NCI-H2107 treated with DMSO at 0.1 percent for 48 hours (cell line): ENCODE results near the gene CXCL6.

Experiments used
- DNase-seq: peaks from one replicate; lab custom pipeline; 2025; ENCODE audit not compliant: unreplicated experiment; lab: John Stamatoyannopoulos, UW

Gene CXCL6

DNA sequence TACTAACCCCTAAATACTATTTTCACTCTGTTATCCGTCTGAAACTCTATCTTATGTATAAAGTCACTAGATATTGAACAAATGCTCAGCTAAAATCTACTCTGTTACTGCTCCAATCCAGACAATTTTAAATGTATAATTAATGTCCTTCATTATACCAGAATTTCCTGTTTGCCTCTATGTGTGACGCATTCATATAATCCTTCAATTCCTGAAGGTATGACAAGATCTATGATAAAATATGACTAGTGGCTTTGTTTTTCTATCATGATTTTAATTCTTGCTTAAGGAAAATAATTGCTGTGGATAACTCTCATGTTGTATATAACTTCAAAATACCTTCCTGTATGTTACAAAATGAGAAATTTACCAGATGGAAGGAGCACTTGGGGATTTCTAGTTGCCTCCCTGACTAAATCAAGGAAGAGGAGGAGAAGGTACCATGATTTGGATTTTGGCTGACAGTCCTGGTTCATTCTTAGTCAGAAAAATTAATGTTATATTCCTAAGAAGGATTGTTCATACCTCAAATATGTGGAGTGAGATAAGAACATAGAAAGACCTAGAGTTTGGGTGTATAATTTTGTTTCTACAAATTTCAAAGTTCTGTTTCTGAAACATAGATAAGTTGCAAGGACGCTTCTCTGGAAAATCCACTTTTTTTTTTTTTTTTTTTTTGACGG, 4.9 kb downstream of the CXCL6 start:
- DNase-seq = no peak

- DNase-seq = no peak
Observed at GRCh38 chr4:73842696-73843095, 6.2 kb downstream of the CXCL6 start.

DNA sequence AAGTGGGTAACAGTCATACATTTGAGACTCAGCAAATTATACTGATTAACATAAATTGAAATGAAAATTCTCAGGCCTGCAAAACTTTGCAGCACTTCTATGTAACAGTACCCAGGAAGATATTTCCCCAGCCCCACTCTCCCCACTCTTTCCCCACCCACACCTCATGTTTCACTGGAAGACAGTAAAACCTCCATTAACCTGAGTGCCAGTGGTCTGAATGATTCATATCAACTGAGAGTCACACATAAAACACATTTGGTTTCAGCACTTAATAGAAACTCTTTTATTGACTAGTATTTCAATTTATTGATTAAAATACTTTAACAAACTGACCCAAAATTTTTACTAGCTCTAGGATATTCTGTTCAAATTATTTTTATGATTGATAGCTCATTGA, 6.9 kb downstream of the CXCL6 start:
- DNase-seq = no peak

- no peak for DNase-seq
Observed at GRCh38 chr4:73844345-73844744, 7.9 kb downstream of the CXCL6 start.

DNA sequence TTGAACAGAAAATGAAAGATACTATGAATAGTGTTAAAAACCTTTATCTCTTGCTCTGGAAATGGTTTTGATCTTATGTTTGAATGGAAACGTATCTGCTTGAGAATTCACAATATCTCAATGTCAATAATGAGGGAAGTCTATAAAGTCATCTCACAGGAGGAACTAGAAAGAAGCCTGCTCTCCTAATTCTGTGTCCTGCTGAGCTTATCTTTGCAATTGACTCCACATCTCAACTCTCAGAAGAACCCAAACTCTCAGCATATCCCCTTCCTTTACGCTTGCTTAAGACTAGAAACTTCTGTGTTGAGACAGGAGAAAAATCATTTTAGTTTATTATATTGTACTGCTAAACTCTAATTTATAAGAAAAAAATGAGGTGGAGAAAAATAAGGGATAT, 8.3 kb downstream of the CXCL6 start:
- no peak for DNase-seq

DNA sequence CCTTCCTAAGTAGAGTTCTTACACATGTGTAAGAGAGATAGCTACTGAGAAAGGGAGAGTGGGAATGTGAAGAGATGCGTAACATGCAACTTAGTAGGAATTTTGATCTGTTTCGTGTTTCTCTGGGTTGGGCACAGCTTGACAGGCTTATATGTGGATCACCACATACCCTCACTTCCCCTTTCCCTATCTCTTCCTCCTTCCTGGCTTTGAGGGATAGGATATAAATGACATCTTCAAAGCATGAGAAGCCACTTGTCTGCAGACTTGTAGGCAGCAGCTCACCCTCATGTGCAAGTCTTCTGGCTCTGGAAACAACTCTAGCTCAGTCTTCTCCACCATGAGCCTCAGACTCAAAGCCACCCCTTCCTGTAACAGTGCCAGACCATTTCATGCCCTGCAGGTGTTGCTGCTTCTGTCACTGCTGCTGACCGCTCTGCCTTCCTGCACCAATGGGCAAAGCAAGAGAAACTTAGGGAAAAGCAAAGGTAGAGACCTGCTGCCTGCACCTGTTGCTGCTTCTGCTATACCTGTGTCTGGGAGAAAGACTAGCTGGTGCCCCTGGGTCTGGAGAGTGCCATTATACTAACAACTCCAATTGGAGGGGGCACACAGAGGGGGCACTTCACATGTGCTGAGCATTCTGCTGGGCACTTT, 11.2 kb downstream of the CXCL6 start:
- DNase-seq = no peak

GRCh38 chr4:73848183-73848777, 11.8 kb downstream of the CXCL6 start:
- no peak for DNase-seq

- no peak for DNase-seq
Observed at GRCh38 chr4:73850261-73850970, 13.9 kb downstream of the CXCL6 start.

GRCh38 chr4:73851293-73851692, 14.8 kb downstream of the CXCL6 start:
- no peak for DNase-seq

DNA sequence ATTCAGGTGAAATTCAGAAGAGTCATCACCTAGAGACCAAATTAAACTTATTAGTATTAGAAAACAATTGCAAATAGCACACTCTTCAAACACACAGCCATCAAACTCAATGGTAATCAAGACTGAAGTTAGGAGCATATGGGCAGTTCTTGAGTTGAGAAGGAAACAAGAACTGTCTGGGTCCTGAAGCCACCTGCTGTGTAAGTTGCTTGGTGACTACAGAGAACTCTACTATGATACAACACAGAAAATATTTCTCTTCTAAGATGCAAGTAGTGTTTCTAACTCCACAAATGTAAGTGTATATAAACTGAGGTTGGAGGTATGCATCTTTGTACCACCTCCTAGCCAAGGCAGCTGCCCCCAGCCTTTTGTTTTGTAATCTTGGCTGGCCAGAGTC, 16.3 kb downstream of the CXCL6 start:
- no peak for DNase-seq

GRCh38 chr4:73853246-73853704, 16.8 kb downstream of the CXCL6 start, which contains the start of gene PF4V1:
TSS of gene PF4V1 (plus strand) at chr4:73853296. CDS start at chr4:73853363, 67 bp downstream.
- no peak for DNase-seq

DNA sequence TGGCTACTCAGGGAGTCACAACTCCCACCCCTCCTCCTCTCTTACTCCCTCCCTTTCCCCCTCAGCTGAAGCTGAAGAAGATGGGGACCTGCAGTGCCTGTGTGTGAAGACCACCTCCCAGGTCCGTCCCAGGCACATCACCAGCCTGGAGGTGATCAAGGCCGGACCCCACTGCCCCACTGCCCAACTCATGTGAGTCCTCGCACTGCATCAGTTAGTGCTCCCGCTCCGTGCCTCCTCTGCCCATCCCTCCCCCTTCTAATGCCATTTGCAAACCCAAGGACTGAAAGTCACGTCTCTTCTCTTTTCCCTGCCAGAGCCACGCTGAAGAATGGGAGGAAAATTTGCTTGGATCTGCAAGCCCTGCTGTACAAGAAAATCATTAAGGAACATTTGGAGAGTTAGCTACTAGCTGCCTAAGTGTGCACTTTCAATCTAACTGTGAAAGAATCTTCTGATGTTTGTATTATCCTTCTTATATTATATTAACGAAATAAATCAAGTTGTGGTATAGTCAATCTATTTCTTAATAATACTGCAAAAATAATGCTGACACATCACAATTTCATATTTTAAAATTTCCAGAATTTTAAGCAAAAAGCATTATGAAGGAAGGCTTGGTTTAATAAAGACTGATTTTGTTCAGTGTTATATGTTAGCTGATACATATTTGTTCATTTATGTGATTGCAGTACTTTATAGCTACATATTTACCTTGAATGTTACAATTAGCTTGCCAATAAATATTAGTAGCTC, 17.4 kb downstream of the CXCL6 start:
- no peak for DNase-seq

DNA sequence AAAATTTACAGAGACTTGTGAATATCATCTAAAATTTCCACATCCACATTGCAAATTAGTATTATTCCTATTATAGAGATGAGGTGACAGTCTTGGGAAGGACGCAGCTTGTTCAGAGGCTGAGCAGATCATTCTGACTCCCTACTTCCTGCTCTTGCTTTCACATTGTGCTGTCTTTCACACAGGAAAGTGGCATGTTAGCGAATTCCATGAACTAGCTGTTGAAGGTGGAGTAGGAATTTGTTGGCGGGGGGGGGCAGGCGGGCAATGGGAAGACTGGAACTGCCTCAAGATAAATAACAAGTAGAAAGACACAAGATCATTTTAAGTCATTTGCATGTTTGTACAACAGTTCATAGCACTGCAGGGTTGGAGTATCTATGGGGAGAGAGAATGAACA, 18.9 kb downstream of the CXCL6 start:
- no peak for DNase-seq

DNA sequence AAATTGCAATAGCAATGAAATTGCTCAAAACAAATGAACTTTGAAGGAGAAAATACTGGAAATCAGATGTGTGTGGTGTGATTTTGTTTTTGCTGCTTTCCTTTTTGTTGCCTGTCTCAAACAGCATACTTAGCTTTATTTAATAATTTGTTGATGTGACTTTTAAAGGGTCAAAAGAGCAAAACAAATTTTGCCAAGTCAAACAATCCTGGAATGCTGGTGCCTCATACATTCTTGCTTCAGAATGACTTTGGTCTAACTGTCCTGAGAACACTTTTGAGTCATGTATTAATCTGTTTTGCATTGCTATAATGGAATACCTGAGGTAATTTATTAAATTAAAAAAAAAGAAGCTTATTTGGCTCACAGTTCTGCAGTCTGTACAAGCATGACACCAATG, 20.0 kb downstream of the CXCL6 start:
- no peak for DNase-seq

DNA sequence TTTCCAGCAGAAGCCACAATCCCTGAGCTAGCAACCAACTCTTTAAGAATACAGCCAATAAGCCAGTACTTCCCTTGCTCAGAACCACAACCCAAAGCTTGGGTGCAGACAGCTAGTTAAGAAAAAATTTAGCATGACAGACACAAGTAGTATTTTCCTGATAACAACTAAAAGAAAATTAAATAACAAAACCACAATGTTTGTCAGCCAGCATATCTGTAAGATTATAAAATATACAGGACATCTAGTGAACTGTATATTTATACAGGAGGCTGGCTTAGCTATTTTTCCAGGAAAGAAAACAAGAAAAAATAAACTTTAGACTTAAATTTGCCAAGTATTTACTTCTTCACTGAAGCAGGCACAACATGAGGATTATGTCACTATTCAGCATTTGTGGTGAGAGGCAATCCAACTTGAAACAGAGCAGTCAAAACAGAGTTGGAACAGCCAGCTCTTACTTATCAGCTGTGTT, 23.2 kb downstream of the CXCL6 start:
- DNase-seq = no peak

GRCh38 chr4:73860181-73860580, 23.7 kb downstream of the CXCL6 start:
- no peak for DNase-seq

GRCh38 chr4:73860917-73861316, 24.4 kb downstream of the CXCL6 start:
- no peak for DNase-seq

- no peak for DNase-seq
Observed at GRCh38 chr4:73862322-73862721, 25.8 kb downstream of the CXCL6 start.

GRCh38 chr4:73864365-73864764, 27.9 kb downstream of the CXCL6 start:
- DNase-seq = peak; percentile 45

- no peak for DNase-seq
Observed at GRCh38 chr4:73864961-73865360, 28.5 kb downstream of the CXCL6 start.
